EL (cell line): ENCODE results near the gene SLC35E4.
"Not testable (repeated sequence)": the region's sequence is repeated elsewhere in the genome, so short reads cannot be mapped to it uniquely, and the experiment has no call there.

Experiments used
- DNase-seq: peaks from one replicate; pipeline ENCODE4 v3.0.0-alpha.2; 2016

The SLC35E4 gene

DNA sequence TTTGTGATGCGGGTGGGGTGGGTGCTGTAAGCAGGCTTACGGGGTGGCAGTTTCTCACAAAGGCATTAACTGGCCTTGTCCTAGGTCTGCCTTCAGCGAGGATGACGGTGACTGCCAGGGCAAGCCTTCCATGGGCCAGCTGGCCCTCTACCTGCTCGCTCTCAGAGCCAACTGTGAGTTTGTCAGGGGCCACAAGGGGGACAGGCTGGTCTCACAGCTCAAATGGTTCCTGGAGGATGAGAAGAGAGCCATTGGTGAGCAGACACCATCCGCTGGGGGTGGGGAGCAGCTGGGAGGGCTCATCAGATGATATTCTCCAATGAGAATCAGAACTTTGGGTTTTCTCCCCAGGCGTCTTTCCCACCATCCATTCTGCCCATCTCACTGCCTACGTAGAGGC lies 22.8 kb upstream of the SLC35E4 start:
- no peak for DNase-seq

DNA sequence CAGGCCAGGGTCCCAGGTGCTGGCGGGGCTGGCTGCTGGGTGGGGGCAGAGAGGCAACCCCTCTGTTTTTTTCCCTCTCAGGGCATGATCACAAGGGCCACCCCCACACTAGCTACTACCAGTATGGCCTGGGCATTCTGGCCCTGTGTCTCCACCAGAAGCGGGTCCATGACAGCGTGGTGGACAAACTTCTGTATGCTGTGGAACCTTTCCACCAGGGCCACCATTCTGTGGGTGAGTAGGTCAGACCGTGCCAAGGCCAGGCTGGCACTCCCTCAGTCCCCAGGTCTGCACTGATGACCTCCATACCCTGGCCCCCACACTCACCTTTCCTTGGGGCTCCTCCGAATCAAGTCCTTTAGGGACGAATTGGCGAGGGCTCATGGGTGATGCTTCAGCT lies 21.3 kb upstream of the SLC35E4 start:
- no peak for DNase-seq

DNA sequence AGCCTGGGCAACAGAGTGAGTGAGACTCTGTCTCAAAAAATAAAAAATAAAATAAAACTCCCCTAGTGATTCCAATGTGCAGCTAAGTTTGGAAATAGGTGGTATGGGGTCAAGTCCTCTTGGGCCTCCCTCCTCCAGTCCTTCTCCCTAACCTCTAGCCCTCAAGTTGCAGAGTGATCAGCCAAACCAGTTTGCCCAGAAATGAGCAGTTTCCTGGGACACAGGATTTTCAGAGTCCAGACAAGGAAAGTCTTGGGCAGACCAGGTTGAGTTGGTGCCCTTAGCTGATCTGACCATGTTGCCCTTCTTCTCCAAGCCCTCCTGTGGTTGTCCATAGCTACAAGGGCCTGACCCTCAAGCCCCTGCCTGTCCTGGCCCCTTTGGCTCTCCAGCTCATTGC lies 20.7 kb upstream of the SLC35E4 start:
- no peak for DNase-seq

DNA sequence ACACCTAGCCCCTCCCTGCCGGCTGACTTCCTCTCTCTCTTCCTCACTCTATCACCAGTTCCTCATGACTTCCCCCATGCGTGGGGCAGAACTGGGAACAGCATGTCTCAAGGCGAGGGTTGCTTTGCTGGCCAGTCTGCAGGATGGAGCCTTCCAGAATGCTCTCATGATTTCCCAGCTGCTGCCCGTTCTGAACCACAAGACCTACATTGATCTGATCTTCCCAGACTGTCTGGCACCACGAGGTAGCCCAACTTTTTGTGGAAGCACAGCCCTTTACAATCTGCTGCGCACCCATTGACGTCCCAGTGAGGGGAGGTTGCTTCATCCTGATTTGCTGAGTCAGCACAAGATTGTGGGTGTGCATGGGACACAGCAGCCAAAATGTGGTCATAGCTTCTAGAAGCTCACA lies 20.0 kb upstream of the SLC35E4 start:
- DNase-seq = no peak

DNA sequence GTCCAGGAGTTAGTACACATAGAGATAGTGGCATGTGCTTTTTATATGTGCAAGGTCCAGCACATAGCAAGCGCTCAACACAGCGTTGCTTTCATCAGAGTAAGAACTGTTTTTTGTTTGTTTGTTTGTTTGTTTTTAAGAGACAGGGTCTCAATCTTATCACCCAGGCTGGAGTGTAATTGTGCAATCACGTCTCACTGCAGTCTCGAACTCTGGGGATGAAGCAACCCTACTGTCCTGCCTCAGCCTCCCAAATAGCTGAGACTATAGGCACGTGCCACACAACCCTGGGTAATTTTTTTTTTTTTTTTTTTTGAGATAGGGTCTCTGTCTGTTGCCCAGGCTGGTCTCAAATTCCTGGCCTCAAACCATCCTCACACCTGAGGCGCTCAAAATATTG lies 17.8 kb upstream of the SLC35E4 start:
- no peak for DNase-seq

DNA sequence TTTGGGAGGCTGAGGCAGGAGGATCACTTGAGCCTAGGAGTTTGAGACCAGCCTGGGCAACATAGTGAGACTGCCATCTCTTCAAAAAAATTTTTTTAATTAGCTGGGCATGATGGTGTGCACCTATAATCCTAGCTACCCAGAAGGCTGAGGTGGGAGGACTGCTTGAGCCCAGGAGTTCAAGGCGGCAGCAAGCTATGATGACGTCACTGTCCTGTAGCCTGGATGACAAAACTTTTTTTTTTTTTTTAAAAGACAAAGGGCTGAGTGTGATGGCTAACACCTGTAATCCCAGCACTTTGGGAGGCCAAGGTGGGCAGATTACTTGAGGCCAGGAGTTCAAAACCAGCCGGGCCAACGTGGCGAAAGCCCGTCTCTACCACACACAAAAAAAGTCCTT lies 15.7 kb upstream of the SLC35E4 start:
- DNase-seq = not testable (repeated sequence)

DNA sequence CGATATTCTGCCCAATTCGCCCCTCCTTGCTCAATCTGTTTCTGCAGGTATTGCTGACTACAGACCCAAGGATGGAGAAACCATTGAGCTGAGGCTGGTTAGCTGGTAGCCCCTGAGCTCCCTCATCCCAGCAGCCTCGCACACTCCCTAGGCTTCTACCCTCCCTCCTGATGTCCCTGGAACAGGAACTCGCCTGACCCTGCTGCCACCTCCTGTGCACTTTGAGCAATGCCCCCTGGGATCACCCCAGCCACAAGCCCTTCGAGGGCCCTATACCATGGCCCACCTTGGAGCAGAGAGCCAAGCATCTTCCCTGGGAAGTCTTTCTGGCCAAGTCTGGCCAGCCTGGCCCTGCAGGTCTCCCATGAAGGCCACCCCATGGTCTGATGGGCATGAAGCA lies 9.2 kb upstream of the SLC35E4 start:
- DNase-seq = no peak

DNA sequence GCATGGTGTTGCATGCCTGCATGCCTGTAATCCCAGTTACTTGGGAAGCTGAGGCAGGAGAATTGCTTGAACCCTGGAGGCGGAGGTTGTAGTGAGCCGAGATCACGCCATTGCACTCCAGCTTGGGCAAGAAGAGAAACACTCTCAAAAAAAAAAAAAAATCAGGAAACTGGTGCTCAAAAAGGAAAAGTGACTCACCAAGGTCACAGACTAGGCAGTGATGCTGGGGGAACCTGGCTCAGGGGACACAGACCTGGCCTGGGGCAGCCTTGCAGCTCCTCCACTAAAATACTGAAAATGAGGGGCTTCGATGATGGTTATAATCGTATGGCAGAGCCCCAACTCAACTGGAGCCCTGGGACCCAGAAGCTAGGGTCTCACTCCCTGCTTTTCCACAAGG lies 8.1 kb upstream of the SLC35E4 start:
- DNase-seq = no peak

DNA sequence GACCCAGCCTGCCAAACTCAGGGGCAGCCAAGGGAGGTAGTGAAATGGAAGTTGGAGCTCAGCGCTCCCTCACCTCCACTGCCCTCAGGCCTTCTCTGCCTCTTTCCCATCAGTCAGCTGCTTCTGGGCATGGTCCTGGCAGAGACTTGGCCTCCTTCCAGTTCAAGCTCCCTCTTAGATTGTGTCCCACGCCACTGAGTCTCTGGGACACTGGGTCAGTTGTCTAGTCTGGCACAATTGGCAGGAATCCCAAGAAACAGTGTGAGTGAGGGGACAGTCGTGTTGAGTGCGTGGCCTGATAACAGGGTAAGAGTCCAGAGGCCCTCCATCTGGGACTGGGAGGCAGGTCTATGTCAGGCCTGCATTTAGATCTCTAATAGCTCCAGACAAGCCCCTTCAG lies 7.1 kb upstream of the SLC35E4 start:
- DNase-seq = no peak

DNA sequence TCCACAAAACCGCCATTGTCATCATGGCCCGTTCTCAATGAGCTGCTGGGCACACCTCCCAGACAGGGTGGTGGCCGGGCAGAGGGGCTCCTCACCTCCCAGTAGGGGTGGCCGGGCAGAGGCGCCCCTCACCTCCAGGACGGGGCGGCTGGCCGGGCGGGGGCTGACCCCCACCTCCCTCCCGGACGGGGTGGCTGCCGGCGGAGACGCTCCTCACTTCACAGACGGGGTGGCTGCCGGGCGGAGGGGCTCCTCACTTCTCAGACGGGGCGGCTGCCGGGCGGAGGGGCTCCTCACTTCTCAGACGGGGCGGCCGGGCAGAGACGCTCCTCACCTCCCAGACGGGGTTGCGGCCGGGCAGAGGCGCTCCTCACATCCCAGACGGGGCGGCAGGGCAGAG lies 4.1 kb upstream of the SLC35E4 start:
- not testable (repeated sequence) for DNase-seq

DNA sequence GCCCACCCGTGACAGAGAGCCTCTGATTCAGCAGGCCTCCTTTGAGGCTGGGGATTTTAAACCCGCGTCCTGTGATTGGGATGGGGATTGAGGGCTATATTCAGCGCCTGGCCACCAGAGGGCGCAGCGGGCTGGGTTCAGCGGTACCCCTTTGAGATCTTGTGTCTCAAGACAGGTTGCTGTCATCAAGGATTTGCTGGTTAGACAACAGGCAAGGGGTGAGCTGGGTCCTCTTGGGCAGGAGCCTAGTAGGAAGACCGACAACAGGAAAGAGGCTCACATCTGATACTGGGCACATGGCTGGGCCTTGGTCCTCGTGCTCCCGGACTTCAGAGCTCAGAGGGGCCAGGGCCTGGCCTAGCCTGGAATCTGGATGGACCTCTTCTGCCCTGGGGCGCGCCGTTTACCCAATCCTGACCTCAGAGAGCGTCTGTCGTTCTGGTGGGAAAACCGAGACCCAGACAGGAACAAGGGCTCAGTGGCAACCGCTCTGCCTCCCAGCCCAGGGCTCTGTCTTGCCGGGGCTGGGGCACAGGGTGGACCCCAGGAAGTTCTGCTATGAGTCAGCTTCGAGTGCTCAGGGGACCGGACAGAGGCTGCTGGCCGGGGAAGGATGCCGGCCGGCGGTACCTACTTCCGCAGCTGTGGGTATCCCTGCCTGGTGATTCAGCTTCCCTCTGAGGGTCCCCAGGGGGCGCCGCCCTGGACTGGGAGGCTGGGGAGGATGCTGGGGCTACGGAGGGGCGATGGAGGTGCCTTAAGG lies 929 bp upstream of the SLC35E4 start:
- DNase-seq = peak; percentile 89

DNA sequence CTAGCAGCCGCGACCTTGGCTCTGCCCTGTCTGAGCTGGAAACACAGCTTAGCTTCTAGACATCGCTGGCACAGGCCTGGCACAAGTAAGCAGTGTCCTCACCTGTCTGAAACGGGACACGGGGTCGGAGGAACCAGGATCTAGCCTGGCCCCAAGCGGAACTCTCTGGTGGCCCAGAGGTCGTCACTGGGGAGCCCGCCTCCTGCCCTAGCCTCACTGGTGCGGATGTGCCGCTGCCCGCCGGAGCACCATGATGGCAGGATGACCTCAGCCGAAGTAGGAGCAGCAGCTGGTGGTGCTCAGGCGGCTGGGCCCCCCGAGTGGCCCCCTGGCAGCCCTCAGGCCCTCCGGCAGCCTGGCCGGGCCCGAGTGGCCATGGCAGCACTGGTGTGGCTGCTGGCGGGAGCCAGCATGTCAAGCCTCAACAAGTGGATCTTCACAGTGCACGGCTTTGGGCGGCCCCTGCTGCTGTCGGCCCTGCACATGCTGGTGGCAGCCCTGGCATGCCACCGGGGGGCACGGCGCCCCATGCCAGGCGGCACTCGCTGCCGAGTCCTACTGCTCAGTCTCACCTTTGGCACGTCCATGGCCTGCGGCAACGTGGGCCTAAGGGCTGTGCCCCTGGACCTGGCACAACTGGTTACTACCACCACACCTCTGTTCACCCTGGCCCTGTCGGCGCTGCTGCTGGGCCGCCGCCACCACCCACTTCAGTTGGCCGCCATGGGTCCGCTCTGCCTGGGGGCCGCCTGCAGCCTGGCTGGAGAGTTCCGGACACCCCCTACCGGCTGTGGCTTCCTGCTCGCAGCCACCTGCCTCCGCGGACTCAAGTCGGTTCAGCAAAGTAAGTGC lies 871 bp downstream of the SLC35E4 start:
- peak; percentile 29 for DNase-seq

DNA sequence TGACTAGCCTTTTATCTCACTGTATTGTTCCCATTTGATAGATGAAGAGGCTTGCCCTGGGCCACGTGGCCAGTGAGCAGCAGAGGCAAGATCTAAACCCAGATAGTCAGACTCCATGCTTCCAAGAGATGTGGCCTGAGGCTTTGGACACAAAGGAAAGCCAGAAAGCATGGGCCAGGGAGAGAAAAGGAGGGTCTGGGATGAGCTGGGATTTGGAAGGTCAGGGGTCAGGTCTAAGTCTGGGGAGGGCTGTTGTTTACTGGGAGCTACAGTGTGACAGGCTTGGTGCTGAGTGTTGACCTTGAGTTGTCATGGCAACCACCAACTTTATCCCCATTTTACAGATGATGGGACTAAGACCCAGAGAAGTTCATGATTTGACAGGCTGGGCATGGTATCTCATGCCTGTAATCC lies 2.1 kb downstream of the SLC35E4 start:
- DNase-seq = no peak

DNA sequence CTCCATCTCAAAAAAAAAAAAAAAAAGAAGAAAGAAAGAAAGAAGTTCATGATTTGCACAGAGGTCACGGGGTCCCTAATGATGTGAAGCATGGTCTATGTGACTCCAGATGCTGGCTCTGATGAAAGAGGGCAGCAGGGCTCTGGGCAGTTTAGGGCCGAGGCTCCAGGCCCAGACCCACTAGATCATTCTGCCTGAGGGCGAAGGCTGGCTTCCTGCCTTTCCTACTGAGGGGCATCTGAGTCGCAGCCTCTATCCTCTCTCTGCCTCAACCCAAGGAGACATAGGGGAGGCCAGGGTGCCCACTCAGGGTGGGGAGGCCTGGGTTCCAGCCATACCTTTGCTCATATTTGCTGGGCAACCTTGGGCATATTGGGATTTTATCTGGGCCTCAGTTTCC lies 4.8 kb downstream of the SLC35E4 start:
- DNase-seq = peak; percentile 67

DNA sequence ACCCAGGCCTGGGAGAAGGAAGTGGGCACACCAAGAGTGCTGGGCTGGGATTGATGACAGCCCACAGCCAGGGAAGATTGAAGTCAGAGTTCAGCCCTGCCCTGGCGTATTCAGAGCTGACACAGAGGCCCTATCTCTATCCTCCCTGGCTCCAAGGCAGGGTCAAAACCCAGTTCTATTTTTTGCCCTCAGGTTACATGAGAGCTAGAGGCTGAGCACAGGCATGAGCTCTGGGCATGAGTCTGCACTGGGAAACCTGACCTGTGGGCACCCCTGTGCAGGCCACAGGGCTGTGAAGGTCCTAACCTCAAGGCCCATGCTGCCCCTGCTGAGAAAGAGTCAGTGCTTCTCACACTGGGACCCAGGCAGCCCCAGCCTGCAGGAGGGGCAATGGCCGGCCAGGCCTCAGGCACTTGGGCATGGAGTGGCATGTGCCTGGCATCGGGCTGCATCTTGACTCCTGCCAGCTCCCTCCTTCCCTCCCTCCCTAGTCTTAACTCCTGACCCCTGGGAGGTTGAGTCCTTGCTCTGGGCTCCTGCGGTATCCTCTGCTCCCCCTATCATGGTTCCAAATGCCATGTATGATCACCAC lies 5.4 kb downstream of the SLC35E4 start:
- no peak for DNase-seq

DNA sequence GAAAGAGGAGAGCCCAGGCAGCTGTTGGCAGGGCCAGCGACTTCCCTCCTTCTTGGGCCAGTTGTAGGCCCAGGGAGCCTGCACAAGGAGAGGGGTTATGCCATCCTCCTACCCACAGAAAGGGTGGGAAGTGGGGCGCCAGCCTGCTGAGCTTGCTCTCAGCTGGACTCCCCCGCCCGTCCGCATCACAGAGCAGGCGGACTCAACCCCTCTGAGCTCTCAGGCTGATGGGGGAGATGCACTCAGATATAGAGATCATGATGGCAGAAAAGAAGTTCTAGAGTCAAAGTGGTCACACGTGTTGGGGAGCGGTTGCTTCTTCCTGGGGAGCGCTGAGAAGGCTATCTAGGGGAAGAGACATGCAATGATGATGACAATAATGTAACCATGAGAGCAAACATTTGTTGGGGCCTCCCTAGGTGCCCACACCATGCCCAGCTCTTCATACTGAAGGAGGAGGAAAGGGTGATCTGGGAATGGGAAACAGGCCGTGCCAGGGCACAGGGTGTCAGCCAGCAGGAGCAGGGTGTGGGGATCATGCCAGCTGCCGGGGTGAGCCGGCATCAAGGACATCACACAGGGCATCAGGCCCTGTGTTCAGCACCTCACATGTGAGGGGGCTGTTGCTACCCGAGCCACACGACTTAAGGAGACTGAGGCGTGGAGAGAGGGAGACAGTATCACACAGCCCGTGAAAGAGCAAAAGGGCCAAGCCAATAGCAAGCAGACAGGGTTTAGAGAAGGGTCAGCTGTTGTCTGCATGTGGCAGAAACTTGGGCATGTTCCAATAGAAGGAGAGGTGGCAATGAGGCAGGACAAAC lies 7.7 kb downstream of the SLC35E4 start:
- DNase-seq = no peak

DNA sequence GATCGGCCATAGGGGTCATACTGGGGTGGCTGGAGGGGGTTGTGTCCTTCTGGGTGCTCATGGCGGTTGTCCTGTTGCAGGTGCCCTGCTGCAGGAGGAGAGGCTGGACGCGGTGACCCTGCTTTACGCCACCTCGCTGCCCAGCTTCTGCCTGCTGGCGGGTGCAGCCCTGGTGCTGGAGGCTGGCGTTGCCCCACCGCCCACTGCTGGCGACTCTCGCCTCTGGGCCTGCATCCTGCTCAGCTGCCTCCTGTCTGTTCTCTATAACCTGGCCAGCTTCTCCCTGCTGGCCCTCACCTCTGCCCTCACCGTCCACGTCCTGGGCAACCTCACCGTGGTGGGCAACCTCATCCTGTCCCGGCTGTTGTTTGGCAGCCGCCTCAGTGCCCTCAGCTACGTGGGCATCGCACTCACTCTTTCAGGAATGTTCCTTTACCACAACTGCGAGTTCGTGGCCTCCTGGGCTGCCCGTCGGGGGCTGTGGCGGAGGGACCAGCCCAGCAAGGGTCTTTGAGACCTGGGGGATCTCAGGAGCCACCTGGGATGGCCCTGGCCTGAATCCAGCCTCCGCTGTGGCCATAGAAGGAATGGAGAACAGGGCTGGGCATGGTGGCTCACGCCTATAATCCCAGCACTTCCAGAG lies 11.1 kb downstream of the SLC35E4 start:
- no peak for DNase-seq

DNA sequence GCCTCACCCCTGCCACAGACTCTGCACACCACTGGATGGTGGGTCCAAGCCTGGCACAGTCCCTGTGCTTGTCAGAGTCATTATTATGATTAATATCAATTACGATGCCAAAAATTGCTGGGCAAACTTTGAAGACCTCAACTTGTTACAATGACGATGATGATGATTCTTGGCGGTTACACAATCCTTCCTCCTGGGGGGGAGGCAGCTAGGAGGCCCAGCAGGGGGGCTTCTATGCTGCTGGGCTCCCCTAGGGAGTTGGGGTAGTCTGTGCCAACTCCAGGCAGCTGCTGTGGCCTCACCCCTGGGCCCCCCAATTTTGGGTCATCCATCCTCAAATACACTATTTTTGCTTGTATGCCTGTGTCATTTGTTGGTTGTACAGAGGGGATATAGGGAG lies 12.0 kb downstream of the SLC35E4 start:
- DNase-seq = no peak

DNA sequence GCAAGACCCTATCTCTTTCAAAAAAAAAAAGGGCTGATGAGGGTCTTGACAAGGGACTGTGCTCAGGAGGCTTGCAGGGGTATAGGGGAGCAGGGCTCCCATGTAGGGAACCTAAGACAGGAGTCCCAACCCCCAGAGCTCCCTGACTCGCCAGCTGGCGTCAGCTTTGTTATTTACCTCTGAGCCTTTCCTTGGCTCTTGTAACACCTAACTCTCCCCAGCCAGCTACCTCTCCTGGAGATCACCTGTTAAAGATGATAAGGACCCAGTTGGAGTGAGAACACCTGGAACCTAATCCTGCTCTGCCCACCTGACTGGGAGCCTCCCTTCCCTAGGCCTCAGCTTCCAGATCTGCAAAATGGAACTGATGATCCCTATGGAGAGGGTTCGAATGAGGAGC lies 13.2 kb downstream of the SLC35E4 start:
- DNase-seq = no peak

DNA sequence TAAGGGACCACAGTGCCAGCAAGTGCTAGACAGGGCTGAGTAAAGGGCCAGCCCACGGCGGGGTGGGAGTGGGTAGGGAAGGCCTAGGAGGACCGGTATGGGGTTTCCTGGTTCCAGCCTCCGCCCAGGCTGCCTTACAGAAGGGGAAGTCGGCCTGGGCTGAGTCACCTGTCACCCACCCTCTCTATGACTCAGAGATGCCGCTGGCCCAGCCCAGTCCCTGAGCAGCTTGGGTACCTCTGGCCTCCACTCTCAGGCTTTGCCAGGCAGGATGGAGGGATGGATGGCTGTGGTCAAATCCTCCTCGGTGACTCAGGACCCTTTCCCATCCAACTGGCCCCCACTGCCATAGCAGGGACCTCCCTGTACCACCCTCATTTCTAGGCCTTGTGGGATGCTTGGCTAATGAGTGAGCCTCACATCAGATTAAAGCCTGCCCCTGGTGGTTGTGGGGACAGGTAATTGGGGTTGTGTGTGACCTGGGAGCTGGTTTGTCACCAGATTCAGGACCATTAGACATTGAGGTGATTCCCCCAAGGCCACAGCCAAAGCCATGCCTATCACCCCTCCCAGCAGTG lies 13.9 kb downstream of the SLC35E4 start:
- DNase-seq = peak; percentile 92

DNA sequence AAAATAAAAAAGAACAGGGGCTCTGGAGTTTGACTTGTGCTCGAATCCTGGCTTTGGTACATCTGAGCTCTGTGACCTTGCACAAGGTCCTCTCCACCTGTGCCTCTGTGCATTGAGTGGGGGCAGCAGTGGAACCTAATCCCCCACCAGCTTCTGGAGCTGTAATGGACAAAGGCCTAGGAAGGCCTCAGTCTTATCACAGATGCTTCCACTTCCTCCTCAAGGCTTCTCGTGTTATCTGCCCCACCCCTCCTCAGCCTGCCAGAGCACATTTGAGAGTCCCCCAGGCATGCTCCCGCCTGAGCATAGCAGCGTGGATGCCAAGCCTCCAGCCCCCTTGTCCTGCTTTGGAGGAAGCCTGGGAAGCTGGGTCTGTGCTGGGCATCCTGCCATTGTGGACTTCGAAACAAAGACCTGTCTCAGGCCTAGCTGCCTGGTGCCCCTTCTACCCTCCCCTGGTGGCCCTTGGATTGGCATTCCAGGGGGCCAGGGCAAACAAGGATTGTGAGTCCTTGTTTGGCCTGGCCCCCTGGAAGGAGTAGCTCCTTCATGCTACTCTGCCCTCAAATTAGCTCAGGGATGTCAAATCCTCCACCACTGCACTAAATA lies 15.0 kb downstream of the SLC35E4 start:
- no peak for DNase-seq

DNA sequence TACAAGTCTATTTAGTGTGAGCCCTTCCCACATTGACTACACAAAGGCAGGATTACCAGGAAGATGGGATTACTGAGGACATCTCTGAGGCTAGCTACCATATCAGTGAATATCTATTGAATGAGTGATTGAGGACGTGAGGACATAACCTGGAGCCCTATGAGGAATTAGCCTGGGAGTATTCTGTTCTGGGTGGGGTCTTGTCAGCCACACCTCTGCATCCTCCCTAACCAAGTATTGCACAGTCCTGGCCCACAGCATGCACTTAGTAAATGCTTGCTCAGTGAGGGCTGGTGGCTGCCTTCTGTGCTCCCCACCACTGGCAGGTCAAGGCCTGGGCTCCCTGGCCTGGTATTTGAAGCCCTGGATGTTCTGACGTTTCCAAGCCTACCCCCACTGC lies 17.3 kb downstream of the SLC35E4 start:
- DNase-seq = no peak
